ENCODE results near the gene KRT24. TPM values are rescaled to one million over a fixed set of nuclear protein-coding genes. Genes with fewer than 3 reads are reported as not detected.
A peak's percentile ranks its signal among the peaks of the same experiment; 100 is the strongest.

The KRT24 gene
- total RNA-seq, 1 donor from 2014 or later = not detected

GRCh38 chr17:40648384-40648968 is 55.1 kb downstream of the KRT24 start:
- H3K4me1 ChIP-seq = peaks cover 15 to 31% of the 10 kb centered on the region in 2 donors
- intact Hi-C loops (cut with DNase I) = loop anchor here (5.0 to 10.0 kb wide), 3 partner anchors 176 to 1039 kb away; partner anchors contain the start of genes EIF1 and KRT10

More at GRCh38 chr17:40648384-40648968, 55.1 kb downstream of the KRT24 start:
- Histone ChIP-seq H3K27me3 (no peaks in the 10 kb centered on the region), H3K9me3 (no peaks in the 10 kb centered on the region), H3K36me3 (peaks cover 5 to 16% of the 10 kb centered on the region in 2 donors), H3K27ac (peak overlapping the region; percentile 98 to 99), H3K4me3 (peak overlapping the region; percentile 79 to 96)
- no peak for DNase-seq (ENCODE audit: low spot score in 2 of 2)
- no peak for TF ChIP-seq CTCF (IDR thresholded peaks at IDR 0.05)

Other genes starting within 250 kb of the KRT24 start
- gene TNS4, start 202.1 kb downstream of the KRT24 start, total RNA-seq = not detected
- not detected for gene CCR7, start 138.3 kb downstream of the KRT24 start, total RNA-seq
- 147 TPM for gene SMARCE1, start 55.9 kb downstream of the KRT24 start, total RNA-seq
- 3.4 TPM for gene KRT222, start 38.6 kb downstream of the KRT24 start, total RNA-seq
- not detected for gene KRT25, start 51.6 kb upstream of the KRT24 start, total RNA-seq
- gene KRT26, start 68.4 kb upstream of the KRT24 start, total RNA-seq = not detected
- gene KRT27, start 78.8 kb upstream of the KRT24 start, total RNA-seq = not detected
- not detected for gene KRT28, start 96.2 kb upstream of the KRT24 start, total RNA-seq
- 0.85 TPM for gene KRT10, start 118.9 kb upstream of the KRT24 start, total RNA-seq
- gene KRT12, start 163.5 kb upstream of the KRT24 start, total RNA-seq = not detected
- gene KRT20, start 181.5 kb upstream of the KRT24 start, total RNA-seq = not detected
- not detected for gene KRT23, start 233.9 kb upstream of the KRT24 start, total RNA-seq